Stomach (tissue), 9 donors: ENCODE results near the gene GRB2. TPM values are rescaled to one million over a fixed set of nuclear protein-coding genes. Genes with fewer than 3 reads are reported as not detected.
A peak's percentile ranks its signal among the peaks of the same experiment; 100 is the strongest.
"Not testable (repeated sequence)": the region's sequence is repeated elsewhere in the genome, so short reads cannot be mapped to it uniquely, and the experiment has no call there.

ENCODE experiments used
- DNase-seq, 2 donors: peaks; one replicate each; pipeline versions ENCODE4 v3.0.0 to v3.0.0-alpha.2; 2013 to 2019
- H3K27ac ChIP-seq, 5 donors: fragments of 200-600 bp in 4 of 5; sonication (generic) in 4 of 5; one replicate each; pipeline ENCODE4 v1.5.1; 2013 to 2019; ENCODE audit warnings: mild to moderate bottlenecking in 1 of 5, moderate library complexity in 1 of 5
- H3K27me3 ChIP-seq, 3 donors: fragments of 200-600 bp; sonication (generic); one replicate each; pipeline ENCODE4 v1.5.1; 2017 to 2019; ENCODE audit warnings: mixed run types in 1 of 3
- H3K36me3 ChIP-seq, 4 donors: fragments of 200-600 bp; sonication (generic); 1 replicate in 3 of 4; 2 replicates in 1 of 4; pipeline ENCODE4 v1.5.1; 2016 to 2019
- H3K4me1 ChIP-seq, 4 donors: fragments of 200-600 bp; sonication (generic); one replicate each; pipeline ENCODE4 v1.5.1; 2016 to 2019
- H3K4me3 ChIP-seq, 4 donors: fragments of 200-600 bp; sonication (generic) in 3 of 4; one replicate each; pipeline ENCODE4 v1.5.1; 2016 to 2019; ENCODE audit warnings: mild to moderate bottlenecking in 1 of 4
- H3K9me3 ChIP-seq, 4 donors: fragments of 200-600 bp; sonication (generic); one replicate each; pipeline ENCODE4 v1.5.1; 2016 to 2019
- CTCF ChIP-seq, 7 experiments: fragments of 450-650 bp in 4 of 7; fragments of 200-600 bp in 3 of 7; sonication (generic) in 3 of 7; IDR thresholded peaks; one replicate each; pipeline ENCODE4 v1.5.1; 2016 to 2019; ENCODE audit warnings: antibody characterized with exemption in 7 of 7, control low read depth in 2 of 7, mild to moderate bottlenecking in 1 of 7
- EP300 ChIP-seq: sonication (generic); formaldehyde crosslinking; IDR thresholded peaks from one replicate; pipeline ENCODE4 v1.6.1; 2017; ENCODE audit warnings: antibody characterized with exemption
- POLR2A ChIP-seq, 4 donors: fragments of 450-650 bp; IDR thresholded peaks; one replicate each; pipeline ENCODE4 v1.6.1; 2016; ENCODE audit warnings: antibody characterized with exemption in 4 of 4, control low read depth in 2 of 4, mild to moderate bottlenecking in 1 of 4, moderate library complexity in 1 of 4
- POLR2AphosphoS5 ChIP-seq, 3 donors: sonication (generic); formaldehyde crosslinking; IDR thresholded peaks; one replicate each; pipeline ENCODE4 v1.6.1; 2016; ENCODE audit warnings: antibody characterized with exemption in 3 of 3
- WGBS, 5 donors: extraction: QIAGEN DNeasy Blood & Tissue Kit in 3 of 5; methylation state at CpG; one replicate each; pipeline versions ENCODE4 v1.1.5 to v1.1.7; 2013 to 2018; 5-methylcytosine and 5-hydroxymethylcytosine counted together
- intact Hi-C: fragments of 100-400 bp; cut with DNase I; formaldehyde crosslinking; loops from one replicate; pipeline ENCODE4 v1.15.1; 2023; ENCODE audit warnings: low total_unique reads
- polyA plus RNA-seq, 3 donors: library from polyadenylated mRNA; stranded (reverse); fragments of 200-250 nt; gene quantifications; one replicate each; pipeline ENCODE4 v1.2.3, GENCODE V29; 2013
- total RNA-seq, 5 donors: library from RNA; depleted of rRNA; stranded (reverse); fragments of >200 nt; gene quantifications; one replicate each; pipeline versions ENCODE4 v1.1.0 to v1.2.3, GENCODE V29; 2014 to 2016
- donor health status: healthy with polysubstance abuse.
- donor health status: Bipolar disorder and iron deficiency.
- donor health status: healthy.

The GRB2 gene
- total and polyA plus RNA-seq, 8 donors: 32.5 to 488 (median 96.6) TPM

DNA sequence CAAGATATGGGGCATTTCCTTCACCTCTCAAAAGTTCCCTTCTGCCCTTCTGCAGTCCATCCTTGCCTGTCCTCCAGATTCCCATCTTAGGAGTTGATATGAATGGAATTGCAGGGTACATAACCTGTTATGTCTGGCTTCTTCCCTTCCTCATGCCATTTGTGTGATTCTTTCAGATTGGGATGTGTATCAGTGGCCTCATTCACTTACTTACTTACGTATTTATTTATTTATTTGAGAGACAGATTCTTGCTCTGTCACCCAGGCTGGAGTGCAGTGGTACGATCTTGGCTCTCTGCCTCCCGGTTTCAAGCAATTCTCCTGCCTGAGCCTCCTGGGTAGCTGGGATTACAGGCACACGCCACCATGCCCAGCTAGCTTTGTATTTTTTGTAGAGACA, 44.8 kb upstream of the GRB2 start:
- intact Hi-C loops: no loop called here
- no peak overlapping the region for H3K27ac ChIP-seq
- DNase-seq: no peak

DNA sequence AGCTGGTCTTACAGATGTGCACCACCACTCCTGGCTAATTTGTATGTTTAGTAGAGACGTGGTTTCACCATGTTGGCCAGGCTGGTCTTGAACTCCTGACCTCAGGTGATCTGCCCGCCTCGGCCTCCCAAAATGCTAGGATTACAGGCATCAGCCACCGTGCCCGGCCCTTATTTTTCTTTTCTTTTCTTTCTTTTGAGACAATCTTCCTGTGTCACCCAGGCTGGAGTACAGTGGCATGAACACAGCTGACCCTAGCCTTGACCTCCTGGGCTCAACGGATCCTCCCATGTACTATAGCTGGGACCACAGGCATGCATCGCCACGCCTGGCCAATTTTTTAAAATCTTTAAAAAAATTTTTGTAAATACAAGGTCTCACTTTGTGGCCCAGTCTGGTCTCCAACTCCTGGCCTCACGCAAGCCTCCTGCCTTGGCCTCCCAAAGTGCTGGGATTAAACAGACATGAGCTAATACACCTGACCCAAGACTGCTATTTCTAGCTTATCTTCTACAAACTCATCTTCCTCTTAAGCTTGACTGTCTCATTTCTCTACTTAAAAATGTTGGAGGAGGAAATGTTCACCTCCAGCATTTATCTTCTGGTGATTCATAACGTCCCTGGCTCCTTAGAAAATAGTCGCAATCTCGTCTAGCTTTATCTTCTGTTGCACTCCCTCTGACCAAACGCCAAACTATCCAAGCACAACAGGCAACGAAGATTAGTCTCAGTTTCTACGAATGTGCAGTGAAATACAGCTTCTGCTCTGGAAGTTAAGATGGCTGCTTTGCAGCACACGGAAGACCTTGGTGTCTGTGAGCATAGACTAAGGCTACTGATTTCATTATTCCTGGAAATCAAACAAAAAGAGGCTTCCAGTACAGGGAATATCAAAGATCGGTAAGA, 42.7 kb upstream of the GRB2 start:
- H3K4me1 ChIP-seq: peaks cover 0 to 8% (median 0%) of the 10 kb centered on the region in 4 donors
- H3K36me3 ChIP-seq: no peaks in the 10 kb centered on the region
- no peaks in the 10 kb centered on the region for H3K9me3 ChIP-seq
- no peaks in the 10 kb centered on the region for H3K27me3 ChIP-seq
- whole genome bisulfite sequencing, 5 donors: 67 to 78% (median 74%) methylated on average over 17 of the region's 17 CpGs
- intact Hi-C loops: no loop called here
- no peak for TF ChIP-seq EP300
- TF ChIP-seq POLR2A (IDR thresholded peaks at IDR 0.05): no peak
- TF ChIP-seq CTCF (IDR thresholded peaks at IDR 0.05): no peak
- TF ChIP-seq POLR2AphosphoS5 (IDR thresholded peaks at IDR 0.05): no peak
- H3K4me3 ChIP-seq: no peak overlapping the region
- H3K27ac ChIP-seq: no peak overlapping the region
- no peak for DNase-seq

More for the DNA sequence above, 44.8 kb upstream of the GRB2 start:
- Histone ChIP-seq H3K9me3 (no peaks in the 10 kb centered on the region), H3K36me3 (no peaks in the 10 kb centered on the region), H3K4me1 (peaks cover 0 to 3% (median under 1%) of the 10 kb centered on the region in 4 donors), H3K4me3 (no peak overlapping the region), H3K27me3 (no peaks in the 10 kb centered on the region)
- TF ChIP-seq POLR2AphosphoS5 (IDR thresholded peaks at IDR 0.05) (no peak), POLR2A (IDR thresholded peaks at IDR 0.05) (no peak), CTCF (IDR thresholded peaks at IDR 0.05) (no peak), EP300 (no peak)
- 75 to 90% (median 84%) methylated on average over 4 of the region's 4 CpGs for WGBS, 5 donors

DNA sequence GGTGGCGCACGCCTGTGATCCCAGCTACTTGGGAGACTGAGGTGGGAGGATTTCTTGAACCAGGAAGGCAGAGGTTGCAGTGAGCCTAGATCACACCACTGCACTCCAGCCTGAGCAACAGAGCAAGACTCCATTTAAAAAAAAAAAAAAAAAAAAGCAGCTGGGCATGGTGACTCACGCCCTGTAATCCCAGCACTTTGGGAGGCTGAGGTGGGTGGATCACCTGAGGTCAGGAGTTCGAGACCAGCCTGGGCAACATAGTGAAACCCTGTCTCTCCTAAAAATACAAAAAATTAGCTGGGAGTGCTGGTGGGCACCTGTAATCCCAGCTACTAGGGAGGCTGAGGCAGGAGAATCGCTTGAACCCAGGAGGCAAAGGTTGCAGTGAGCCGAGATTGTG, 40.4 kb upstream of the GRB2 start:
- intact Hi-C loops, H3K36me3 ChIP-seq, DNase-seq, H3K4me1 ChIP-seq, H3K27me3 ChIP-seq, H3K4me3 ChIP-seq, H3K9me3 ChIP-seq: not testable (repeated sequence)
- 90 to 93% (median 91%) methylated on average over 6 of the region's 6 CpGs for WGBS, 5 donors
- H3K27ac ChIP-seq: peak overlapping the region in 1 of 5 donors; percentile 68

DNA sequence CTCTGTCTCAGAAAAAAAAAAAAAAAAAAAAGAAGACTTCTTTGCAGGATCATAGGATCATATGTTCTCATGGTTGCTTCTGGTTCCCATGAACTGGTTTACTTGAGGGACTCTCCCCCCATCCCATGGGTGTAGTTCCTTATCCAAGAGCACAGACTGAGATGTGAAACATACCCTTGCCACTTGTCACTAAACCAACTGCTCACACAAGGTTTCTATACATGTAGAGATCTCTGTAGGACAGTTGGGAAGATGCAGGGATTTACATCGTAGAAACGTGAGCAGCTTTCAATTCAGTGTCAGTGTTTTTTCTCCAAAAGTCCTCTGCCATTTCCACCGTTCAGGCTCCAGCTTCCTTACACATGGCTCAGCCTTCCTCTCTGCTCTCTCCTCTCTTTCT, 39.8 kb upstream of the GRB2 start:
- Histone ChIP-seq H3K36me3 (no peaks in the 10 kb centered on the region), H3K9me3 (no peaks in the 10 kb centered on the region), H3K4me1 (peaks cover 0 to 8% (median 0%) of the 10 kb centered on the region in 4 donors), H3K27ac (peak overlapping the region in 2 of 5 donors; percentile 5 to 68), H3K27me3 (no peaks in the 10 kb centered on the region), H3K4me3 (no peak overlapping the region)
- DNase-seq: no peak
- WGBS, 5 donors: 79 to 86% (median 83%) methylated on average over 3 of the region's 3 CpGs
- intact Hi-C loops: no loop called here
- TF ChIP-seq POLR2A (IDR thresholded peaks at IDR 0.05) (no peak), CTCF (IDR thresholded peaks at IDR 0.05) (no peak), POLR2AphosphoS5 (IDR thresholded peaks at IDR 0.05) (no peak), EP300 (no peak)
